Neural progenitor cell (in vitro differentiated cells): Measurements from ENCODE around the gene MRPL51. TPM values are rescaled to one million over a fixed set of nuclear protein-coding genes. Genes with fewer than 3 reads are reported as not detected.
A peak's percentile ranks its signal among the peaks of the same experiment; 100 is the strongest.

Experiments used
- DNase-seq: peaks from one replicate; pipeline ENCODE4 v3.0.0-alpha.2; 2016; ENCODE audit warnings: low spot score
- H2AFZ ChIP-seq: fragments of 200-600 bp; sonication (generic); replicated peaks from 2 replicates; pipeline ENCODE4 v1.6.1; 2016; ENCODE audit warnings: antibody characterized with exemption
- H3F3A ChIP-seq: fragments of 200-600 bp; sonication (generic); 2 replicates; pipeline ENCODE4 v1.6.1; 2016; ENCODE audit warnings: antibody characterized with exemption, low read depth
- H3K27ac ChIP-seq: fragments of 200-600 bp; sonication (generic); 2 replicates; pipeline ENCODE4 v1.5.1; 2016; ENCODE audit warnings: mild to moderate bottlenecking
- H3K27me3 ChIP-seq: fragments of 200-600 bp; sonication (generic); 2 replicates; pipeline ENCODE4 v1.6.1; 2016; ENCODE audit warnings: mild to moderate bottlenecking, moderate library complexity
- H3K36me3 ChIP-seq: fragments of 200-600 bp; sonication (generic); 2 replicates; pipeline ENCODE4 v1.5.1; 2016
- H3K4me1 ChIP-seq: fragments of 200-600 bp; sonication (generic); 2 replicates; pipeline ENCODE4 v1.6.1; 2016; ENCODE audit warnings: mixed run types
- H3K4me2 ChIP-seq: fragments of 200-600 bp; sonication (generic); 2 replicates; pipeline ENCODE4 v1.6.1; 2016
- H3K4me3 ChIP-seq: fragments of 200-600 bp; sonication (generic); 2 replicates; pipeline ENCODE4 v1.5.1; 2016
- H3K79me2 ChIP-seq: fragments of 200-600 bp; sonication (generic); 2 replicates; pipeline ENCODE4 v1.6.1; 2016; ENCODE audit warnings: low read depth
- H3K9ac ChIP-seq: fragments of 200-600 bp; sonication (generic); 2 replicates; pipeline ENCODE4 v1.6.1; 2016
- H3K9me3 ChIP-seq: fragments of 200-600 bp; sonication (generic); 2 replicates; pipeline ENCODE4 v1.5.1; 2016; ENCODE audit warnings: low read depth
- H4K20me1 ChIP-seq: fragments of 200-600 bp; sonication (generic); 2 replicates; pipeline ENCODE4 v1.6.1; 2016; ENCODE audit warnings: low read depth
- H3K27ac Mint-ChIP-seq: 3 replicates; pipeline ENCODE4 v1.8.0; 2021; ENCODE audit warnings: mixed read lengths
- H3K27me3 Mint-ChIP-seq: 2 replicates; pipeline ENCODE4 v1.8.0; 2022; ENCODE audit warnings: low read depth, mild to moderate bottlenecking, inconsistent platforms, moderate library complexity, mixed read lengths; ENCODE audit not compliant: insufficient read depth
- H3K36me3 Mint-ChIP-seq: 3 replicates; pipeline ENCODE4 v1.8.0; 2021; ENCODE audit warnings: mixed read lengths
- H3K4me1 Mint-ChIP-seq: 3 replicates; pipeline ENCODE4 v1.8.0; 2021; ENCODE audit warnings: mixed read lengths
- H3K4me3 Mint-ChIP-seq: 3 replicates; pipeline ENCODE4 v1.8.0; 2021; ENCODE audit warnings: mild to moderate bottlenecking, moderate library complexity, mixed read lengths
- H3K9me3 Mint-ChIP-seq: 3 replicates; pipeline ENCODE4 v1.8.0; 2020; ENCODE audit warnings: mixed read lengths
- CTCF ChIP-seq: fragments of 200-600 bp; sonication (generic); IDR thresholded peaks from 2 replicates; pipeline ENCODE4 v1.5.1; 2017; ENCODE audit warnings: antibody characterized with exemption, mild to moderate bottlenecking
- EZH2 ChIP-seq: fragments of 200-600 bp; sonication (generic); IDR thresholded peaks from 2 replicates; pipeline ENCODE4 v1.6.1; 2017; ENCODE audit warnings: antibody characterized with exemption, mild to moderate bottlenecking, moderate library complexity
- EZH2phosphoT487 ChIP-seq: fragments of 200-600 bp; sonication (generic); IDR thresholded peaks from 2 replicates; pipeline ENCODE4 v1.6.1; 2017; ENCODE audit warnings: antibody characterized with exemption
- total RNA-seq: library from RNA; depleted of rRNA; stranded (reverse); fragments of >200 nt; gene quantifications from 2 replicates; pipeline ENCODE4 v1.2.3, GENCODE V29; 2015; ENCODE audit warnings: low replicate concordance

MRPL51 gene
- 95.2 and 143 TPM in 2 replicates for total RNA-seq

GRCh38 chr12:6492838-6493496 is at the start of gene MRPL51:
Gene MRPL51, minus strand, starts transcription at chr12:6493262. Its CDS starts 126 bp downstream, at chr12:6493136.
- Mint-ChIP-seq H3K9me3 (no peaks in the 10 kb centered on the region), H3K4me3 (peak within 1 kb of the TSS; percentile 97), H3K4me1 (peaks cover 28% of the 10 kb centered on the region), H3K27ac (peak within 1 kb of the TSS; percentile 93), H3K27me3 (peaks cover 2% of the 10 kb centered on the region), H3K36me3 (peaks cover 14% of the 10 kb centered on the region)
- Histone ChIP-seq H3K4me2 (peak within 1 kb of the TSS; percentile 74), H3K9ac (peak within 1 kb of the TSS; percentile 68), H3K4me3 (peak within 1 kb of the TSS; percentile 86), H3K79me2 (peaks cover 56% of the 10 kb centered on the region), H2AFZ (peak within 1 kb of the TSS; percentile 55), H3K36me3 (peaks cover 19% of the 10 kb centered on the region), H4K20me1 (peaks cover 24% of the 10 kb centered on the region), H3K27me3 (no peaks in the 10 kb centered on the region), H3K27ac (peak within 1 kb of the TSS; percentile 81), H3K4me1 (peaks cover 23% of the 10 kb centered on the region), H3K9me3 (no peaks in the 10 kb centered on the region), H3F3A (peaks cover 33% of the 10 kb centered on the region)
- DNase-seq = peak; percentile 98
- peak; percentile 19 for TF ChIP-seq EZH2
- no peak for TF ChIP-seq CTCF
- TF ChIP-seq EZH2phosphoT487 = no peak

- no peak for TF ChIP-seq EZH2
- TF ChIP-seq EZH2phosphoT487 = no peak
- no peak for TF ChIP-seq CTCF
- Histone ChIP-seq H4K20me1 (peaks cover 40% of the 10 kb centered on the region), H3K36me3 (no peaks in the 10 kb centered on the region), H3K4me3 (no peak overlapping the region), H3K79me2 (peaks cover 3% of the 10 kb centered on the region), H2AFZ (no peak overlapping the region), H3K4me2 (no peak overlapping the region), H3F3A (peaks cover 44% of the 10 kb centered on the region), H3K9ac (no peak overlapping the region), H3K27ac (no peak overlapping the region), H3K4me1 (peaks cover 4% of the 10 kb centered on the region), H3K9me3 (no peaks in the 10 kb centered on the region), H3K27me3 (no peaks in the 10 kb centered on the region)
- H3K4me3 Mint-ChIP-seq = no peak overlapping the region
- H3K36me3 Mint-ChIP-seq = peaks cover 27% of the 10 kb centered on the region
- DNase-seq = no peak
- no peak overlapping the region for H3K27ac Mint-ChIP-seq
- H3K27me3 Mint-ChIP-seq = peaks cover 13% of the 10 kb centered on the region
- H3K9me3 Mint-ChIP-seq = no peaks in the 10 kb centered on the region
- H3K4me1 Mint-ChIP-seq = peaks cover 26% of the 10 kb centered on the region
Measured at GRCh38 chr12:6542209-6543009, 49.3 kb upstream of the MRPL51 start.

- peaks cover 11% of the 10 kb centered on the region for H3K79me2 ChIP-seq
- H2AFZ ChIP-seq = no peak overlapping the region
- no peaks in the 10 kb centered on the region for H3K9me3 Mint-ChIP-seq
- peaks cover 14% of the 10 kb centered on the region for H3K27me3 Mint-ChIP-seq
- peaks cover 48% of the 10 kb centered on the region for H4K20me1 ChIP-seq
- H3K4me3 ChIP-seq = no peak overlapping the region
- H3K27me3 ChIP-seq = no peaks in the 10 kb centered on the region
- H3K27ac ChIP-seq = no peak overlapping the region
- H3K4me1 ChIP-seq = peaks cover 4% of the 10 kb centered on the region
- H3K4me2 ChIP-seq = no peak overlapping the region
- no peaks in the 10 kb centered on the region for H3K9me3 ChIP-seq
- no peaks in the 10 kb centered on the region for H3K36me3 ChIP-seq
- H3K4me3 Mint-ChIP-seq = no peak overlapping the region
- H3F3A ChIP-seq = peaks cover 52% of the 10 kb centered on the region
- H3K27ac Mint-ChIP-seq = peak overlapping the region; percentile 46
- H3K9ac ChIP-seq = no peak overlapping the region
- H3K36me3 Mint-ChIP-seq = peaks cover 28% of the 10 kb centered on the region
- TF ChIP-seq CTCF = no peak
- peaks cover 32% of the 10 kb centered on the region for H3K4me1 Mint-ChIP-seq
- DNase-seq = no peak
Measured at GRCh38 chr12:6541371-6542165, 48.5 kb upstream of the MRPL51 start.
